CD14-positive monocyte (primary cell): ENCODE data around the gene WARS2. TPM values are rescaled to one million over a fixed set of nuclear protein-coding genes. Genes with fewer than 3 reads are reported as not detected.

Experiments
- DNase-seq, 3 donors: peaks; one replicate each; pipeline ENCODE4 v3.0.0-alpha.2; 2011 to 2022
- H2AFZ ChIP-seq: 2 replicates; pipeline ENCODE4 v1.6.0; 2012; ENCODE audit warnings: mild to moderate bottlenecking, low read depth, low read length, inconsistent platforms; ENCODE audit not compliant: insufficient read depth, poor library complexity, severe bottlenecking
- H3K27ac ChIP-seq, 2 donors: 1 replicate in 1 of 2; 2 replicates in 1 of 2; pipeline ENCODE4 v1.5.1; 2012 to 2013; ENCODE audit warnings: low read length in 2 of 2, control low read depth in 1 of 2, inconsistent platforms in 1 of 2, low read depth in 1 of 2, mild to moderate bottlenecking in 1 of 2
- H3K27me3 ChIP-seq, 2 donors: one replicate each; pipeline versions ENCODE4 v1.6.0 to v1.6.1; 2011 to 2013; ENCODE audit warnings: low read length in 2 of 2; ENCODE audit not compliant: control insufficient read depth in 2 of 2, insufficient read depth in 2 of 2
- H3K36me3 ChIP-seq, 2 donors: replicated peaks in 1 of 2; 1 replicate in 1 of 2; 2 replicates in 1 of 2; pipeline versions ENCODE4 v1.5.1 to v1.6.1; 2012 to 2013; ENCODE audit warnings: low read length in 2 of 2, control low read depth in 1 of 2, inconsistent platforms in 1 of 2, mild to moderate bottlenecking in 1 of 2; ENCODE audit not compliant: insufficient read depth in 2 of 2, control insufficient read depth in 1 of 2
- H3K4me1 ChIP-seq, 2 donors: 1 replicate in 1 of 2; 2 replicates in 1 of 2; pipeline versions ENCODE4 v1.5.1 to v1.6.1; 2012 to 2013; ENCODE audit warnings: low read length in 2 of 2, control low read depth in 1 of 2, inconsistent platforms in 1 of 2, mild to moderate bottlenecking in 1 of 2, moderate library complexity in 1 of 2; ENCODE audit not compliant: insufficient read depth in 2 of 2, control insufficient read depth in 1 of 2
- H3K4me2 ChIP-seq: replicated peaks from 2 replicates; pipeline ENCODE3; 2012; ENCODE audit warnings: low read length, moderate library complexity, mild to moderate bottlenecking; ENCODE audit not compliant: poor library complexity, severe bottlenecking; ENCODE audit errors: extremely low read depth
- H3K4me3 ChIP-seq, 3 experiments: fragments of 200-600 bp in 1 of 3; sonication (generic) in 1 of 3; replicated peaks in 1 of 3; 1 replicate in 2 of 3; 2 replicates in 1 of 3; pipeline ENCODE4 v1.5.1; 2011 to 2013; ENCODE audit warnings: low read length in 3 of 3, mild to moderate bottlenecking in 3 of 3, control low read depth in 2 of 3, low read depth in 2 of 3, inconsistent platforms in 1 of 3, moderate library complexity in 1 of 3
- H3K79me2 ChIP-seq: 2 replicates; pipeline ENCODE4 v1.6.0; 2012; ENCODE audit warnings: mild to moderate bottlenecking, control low read depth, inconsistent platforms, low read length, moderate library complexity; ENCODE audit not compliant: insufficient read depth
- H3K9ac ChIP-seq: 2 replicates; pipeline ENCODE4 v1.6.0; 2017; ENCODE audit warnings: low read length, mild to moderate bottlenecking; ENCODE audit not compliant: insufficient read depth, poor library complexity, severe bottlenecking
- H3K9me3 ChIP-seq, 2 donors: replicated peaks in 1 of 2; 1 replicate in 1 of 2; 2 replicates in 1 of 2; pipeline versions ENCODE4 v1.5.1 to v1.6.1; 2012 to 2013; ENCODE audit warnings: low read length in 2 of 2, control low read depth in 1 of 2; ENCODE audit not compliant: control insufficient read depth in 1 of 2, insufficient read depth in 1 of 2
- H4K20me1 ChIP-seq: 2 replicates; pipeline ENCODE4 v1.6.0; 2012; ENCODE audit warnings: mild to moderate bottlenecking, low read length, control low read depth, moderate library complexity; ENCODE audit not compliant: insufficient read depth
- H3K27ac Mint-ChIP-seq, 7 donors: one replicate each; pipeline ENCODE4 v1.8.0; 2020; ENCODE audit warnings: mild to moderate bottlenecking in 7 of 7, mixed read lengths in 7 of 7, moderate library complexity in 6 of 7, inconsistent platforms in 2 of 7
- H3K27me3 Mint-ChIP-seq, 3 donors: one replicate each; pipeline ENCODE4 v1.8.0; 2021 to 2022; ENCODE audit warnings: low read depth in 3 of 3, mild to moderate bottlenecking in 3 of 3, mixed read lengths in 3 of 3, moderate library complexity in 3 of 3, inconsistent platforms in 1 of 3
- H3K36me3 Mint-ChIP-seq, 2 donors: one replicate each; pipeline ENCODE4 v1.8.0; 2020; ENCODE audit warnings: mixed read lengths in 2 of 2, inconsistent platforms in 1 of 2, mild to moderate bottlenecking in 1 of 2
- H3K4me1 Mint-ChIP-seq: one replicate; pipeline ENCODE4 v1.8.0; 2020; ENCODE audit warnings: mild to moderate bottlenecking, mixed read lengths
- H3K4me3 Mint-ChIP-seq, 2 donors: one replicate each; pipeline ENCODE4 v1.8.0; 2020; ENCODE audit warnings: mild to moderate bottlenecking in 2 of 2, mixed read lengths in 2 of 2, moderate library complexity in 1 of 2
- H3K9me3 Mint-ChIP-seq, 7 donors: one replicate each; pipeline ENCODE4 v1.8.0; 2020 to 2022; ENCODE audit warnings: mixed read lengths in 7 of 7, mild to moderate bottlenecking in 6 of 7, moderate library complexity in 6 of 7, inconsistent platforms in 2 of 7
- WGBS: methylation state at CpG from one replicate; pipeline ENCODE4 v1.1.5; 2013; ENCODE audit warnings: missing lambda C conversion rate; ENCODE audit not compliant: insufficient coverage; 5-methylcytosine and 5-hydroxymethylcytosine counted together
- intact Hi-C, 2 donors: fragments of 100-400 bp; cut with micrococcal nuclease; formaldehyde crosslinking; loops; one replicate each; pipeline versions ENCODE4 v1.15.0 to v1.15.1; 2023
- polyA plus RNA-seq, 3 donors: library from polyadenylated mRNA; depleted of rRNA in 1 of 3; unstranded in 2 of 3; stranded (reverse) in 1 of 3; fragments of 300-500 nt in 2 of 3; fragments of >200 nt in 1 of 3; fragmentation: Illumina TruSeq in 2 of 3; gene quantifications; 1 replicate in 2 of 3; 2 replicates in 1 of 3; pipeline ENCODE4 v1.2.3, GENCODE V29; 2012 to 2021
- TF ChIP-seq, protein P1 (sequence below): fragments of 200-600 bp; IDR thresholded peaks from one replicate; pipeline ENCODE4 v1.8.0; 2022; ENCODE audit warnings: antibody characterized with exemption, mild to moderate bottlenecking

WARS2 gene
- polyA plus RNA-seq, 3 donors: 4.6 to 5.1 (median 4.7) TPM

DNA sequence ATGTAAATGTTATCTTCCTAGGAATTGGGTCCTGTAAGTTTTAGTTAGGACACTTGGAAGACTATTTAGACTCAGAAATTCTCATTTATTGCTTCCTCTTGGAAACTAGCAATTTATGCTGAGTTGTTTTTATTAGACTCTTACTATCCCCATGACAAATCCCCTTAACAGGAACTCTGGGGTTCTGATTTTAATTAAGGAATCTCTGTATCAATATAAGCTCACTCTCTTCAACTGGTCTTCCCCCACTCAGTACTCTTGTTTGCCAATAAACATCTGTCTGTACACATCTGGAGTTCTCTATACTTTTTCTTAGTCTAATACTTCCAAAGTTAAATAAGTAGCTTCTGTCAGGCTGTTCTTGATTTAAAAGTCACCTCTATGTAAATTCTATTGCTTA lies 88.2 kb downstream of the WARS2 start:
- Histone ChIP-seq H3K27ac (no peak overlapping the region), H3K9ac (no peak overlapping the region), H3K27me3 (no peaks in the 10 kb centered on the region), H3K9me3 (no peaks in the 10 kb centered on the region), H2AFZ (no peak overlapping the region), H3K36me3 (no peaks in the 10 kb centered on the region), H3K4me3 (no peak overlapping the region), H3K79me2 (no peaks in the 10 kb centered on the region), H3K4me1 (no peaks in the 10 kb centered on the region), H4K20me1 (no peaks in the 10 kb centered on the region), H3K4me2 (no peak overlapping the region)
- Mint-ChIP-seq H3K4me3 (no peak overlapping the region), H3K36me3 (no peaks in the 10 kb centered on the region), H3K4me1 (no peaks in the 10 kb centered on the region), H3K27ac (no peak overlapping the region), H3K27me3 (peaks cover 0 to 3% (median 0%) of the 10 kb centered on the region in 3 donors), H3K9me3 (peaks cover 0 to 5% (median 2%) of the 10 kb centered on the region in 7 donors)
- TF ChIP-seq, protein P1, sequence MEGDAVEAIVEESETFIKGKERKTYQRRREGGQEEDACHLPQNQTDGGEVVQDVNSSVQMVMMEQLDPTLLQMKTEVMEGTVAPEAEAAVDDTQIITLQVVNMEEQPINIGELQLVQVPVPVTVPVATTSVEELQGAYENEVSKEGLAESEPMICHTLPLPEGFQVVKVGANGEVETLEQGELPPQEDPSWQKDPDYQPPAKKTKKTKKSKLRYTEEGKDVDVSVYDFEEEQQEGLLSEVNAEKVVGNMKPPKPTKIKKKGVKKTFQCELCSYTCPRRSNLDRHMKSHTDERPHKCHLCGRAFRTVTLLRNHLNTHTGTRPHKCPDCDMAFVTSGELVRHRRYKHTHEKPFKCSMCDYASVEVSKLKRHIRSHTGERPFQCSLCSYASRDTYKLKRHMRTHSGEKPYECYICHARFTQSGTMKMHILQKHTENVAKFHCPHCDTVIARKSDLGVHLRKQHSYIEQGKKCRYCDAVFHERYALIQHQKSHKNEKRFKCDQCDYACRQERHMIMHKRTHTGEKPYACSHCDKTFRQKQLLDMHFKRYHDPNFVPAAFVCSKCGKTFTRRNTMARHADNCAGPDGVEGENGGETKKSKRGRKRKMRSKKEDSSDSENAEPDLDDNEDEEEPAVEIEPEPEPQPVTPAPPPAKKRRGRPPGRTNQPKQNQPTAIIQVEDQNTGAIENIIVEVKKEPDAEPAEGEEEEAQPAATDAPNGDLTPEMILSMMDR: no peak
- intact Hi-C loops: no loop called here
- no peak for DNase-seq

DNA sequence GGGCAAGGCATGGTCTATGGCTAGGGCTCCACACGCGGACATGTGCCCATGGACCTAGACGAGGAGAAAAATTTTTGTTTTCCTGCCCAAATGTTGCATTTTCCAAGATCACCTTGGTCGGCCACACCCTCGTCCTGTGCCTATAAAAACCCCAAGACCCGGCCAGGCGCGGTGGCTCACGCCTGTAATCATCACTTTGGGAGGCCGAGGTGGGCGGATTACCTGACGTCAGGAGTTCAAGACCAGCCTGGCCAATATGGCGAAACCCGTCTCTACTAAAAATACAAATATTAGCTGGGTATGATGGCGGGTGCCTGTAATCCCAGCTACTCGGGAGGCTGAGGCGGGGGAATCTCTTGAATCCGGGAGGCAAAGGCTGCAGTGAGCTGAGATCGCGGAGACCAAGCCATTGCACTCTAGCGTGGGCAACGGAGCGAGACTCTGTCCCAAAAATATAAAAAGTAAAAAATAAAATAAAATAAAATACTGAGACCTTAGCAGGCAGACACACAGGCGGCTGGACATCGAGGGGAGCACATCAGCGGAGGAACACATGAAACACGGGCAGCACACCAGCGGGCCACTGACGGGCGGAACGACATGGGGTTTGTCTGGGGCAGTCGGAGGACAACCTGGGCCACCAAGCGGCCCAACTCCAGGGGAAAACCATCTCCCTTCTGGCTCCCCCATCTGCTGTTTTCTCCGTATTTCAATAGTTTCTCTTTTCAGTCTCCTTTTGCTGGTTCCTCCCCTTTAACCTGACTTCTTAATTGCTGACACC lies 91.6 kb downstream of the WARS2 start:
- no peaks in the 10 kb centered on the region for H3K79me2 ChIP-seq
- H3K36me3 ChIP-seq: peaks cover 0 to 8% of the 10 kb centered on the region in 2 donors
- no peak overlapping the region for H2AFZ ChIP-seq
- Mint-ChIP-seq H3K4me3 (no peak overlapping the region), H3K36me3 (peaks cover 9 to 15% of the 10 kb centered on the region in 2 donors), H3K9me3 (peaks cover 2 to 5% (median 2%) of the 10 kb centered on the region in 7 donors), H3K4me1 (no peaks in the 10 kb centered on the region), H3K27me3 (peaks cover 0 to 2% (median 2%) of the 10 kb centered on the region in 3 donors), H3K27ac (no peak overlapping the region)
- no peaks in the 10 kb centered on the region for H3K27me3 ChIP-seq
- no peak overlapping the region for H3K9ac ChIP-seq
- no peaks in the 10 kb centered on the region for H3K4me1 ChIP-seq
- intact Hi-C loops: no loop called here
- DNase-seq: no peak
- no peak overlapping the region for H3K4me2 ChIP-seq
- 98% methylated on average over 25 of the region's 34 CpGs for WGBS
- H4K20me1 ChIP-seq: no peaks in the 10 kb centered on the region
- H3K27ac ChIP-seq: no peak overlapping the region
- H3K4me3 ChIP-seq: no peak overlapping the region
- no peaks in the 10 kb centered on the region for H3K9me3 ChIP-seq
- TF ChIP-seq, protein P1: no peak
